Bone marrow (tissue), 2 donors: ENCODE data around the gene LIF.

Experiments
- DNase-seq, 2 donors: peaks; one replicate each; lab custom pipeline; 2025; lab: John Stamatoyannopoulos, UW

The LIF gene

DNA sequence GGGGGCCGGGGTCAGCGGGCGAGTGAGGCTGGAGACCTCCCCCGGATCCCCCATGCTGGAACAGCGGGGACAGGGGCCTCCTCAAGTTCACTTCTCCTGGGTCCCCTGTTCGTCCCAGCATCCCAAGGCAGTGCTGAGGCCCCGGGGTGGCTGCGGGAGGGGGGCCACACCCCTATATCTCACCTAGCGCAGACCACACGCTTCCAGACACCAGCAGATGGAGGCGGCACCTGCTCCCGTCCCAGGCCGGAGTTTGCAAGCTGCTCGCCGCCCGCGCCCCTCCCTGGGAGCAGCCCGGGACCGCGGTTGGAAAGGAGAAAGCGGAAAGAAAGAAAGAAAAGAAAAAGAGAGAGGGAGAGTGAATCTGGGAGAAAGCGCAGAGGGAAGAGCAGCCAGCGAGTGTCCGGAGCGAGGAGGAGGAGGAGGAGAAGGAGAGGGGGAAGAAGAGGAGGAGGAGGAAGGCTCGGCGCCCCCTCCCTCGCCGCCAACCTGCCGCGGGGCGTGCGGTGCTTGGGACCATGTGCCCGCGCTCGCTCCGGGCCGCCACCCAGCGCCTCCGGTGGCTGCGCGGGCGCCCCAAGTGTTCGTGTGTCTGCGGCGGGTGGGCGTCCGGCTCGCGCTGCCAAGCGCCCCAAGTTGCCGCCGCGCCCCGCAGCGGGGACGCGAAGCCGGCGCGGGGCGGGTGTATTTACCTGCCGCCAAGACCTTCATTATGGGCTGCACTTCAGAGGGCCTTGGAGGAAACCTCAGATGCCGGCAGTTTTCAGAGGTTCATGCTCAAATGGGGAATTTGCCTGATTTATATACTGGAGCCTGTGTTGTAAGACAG lies at the start of gene LIF:
Gene LIF, minus strand, starts transcription at position 775 of the 829 bp plus-strand sequence. Its CDS starts 64 bp downstream, at position 711.
- peak in 1 of 2 donors; percentile 20 for DNase-seq

DNA sequence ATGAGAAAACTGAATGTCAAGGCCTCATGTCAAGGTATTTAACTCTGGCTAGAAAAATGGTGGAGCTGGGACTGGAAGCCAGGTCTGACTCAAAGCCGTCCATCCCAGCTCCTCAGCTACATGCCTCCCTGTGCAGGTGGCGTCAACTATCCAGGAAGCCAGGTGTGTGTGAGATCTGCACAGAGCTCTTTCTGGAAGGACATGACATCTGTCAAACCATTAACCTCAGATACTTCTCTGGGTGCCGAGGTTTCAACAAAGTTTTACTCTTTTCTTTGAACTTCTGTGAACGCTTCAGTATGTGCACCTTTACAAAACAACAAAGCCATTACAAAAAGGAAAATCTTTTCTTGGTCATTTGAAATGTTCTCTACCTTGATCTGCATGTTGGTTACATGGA lies 49.8 kb upstream of the LIF start:
- no peak for DNase-seq

DNA sequence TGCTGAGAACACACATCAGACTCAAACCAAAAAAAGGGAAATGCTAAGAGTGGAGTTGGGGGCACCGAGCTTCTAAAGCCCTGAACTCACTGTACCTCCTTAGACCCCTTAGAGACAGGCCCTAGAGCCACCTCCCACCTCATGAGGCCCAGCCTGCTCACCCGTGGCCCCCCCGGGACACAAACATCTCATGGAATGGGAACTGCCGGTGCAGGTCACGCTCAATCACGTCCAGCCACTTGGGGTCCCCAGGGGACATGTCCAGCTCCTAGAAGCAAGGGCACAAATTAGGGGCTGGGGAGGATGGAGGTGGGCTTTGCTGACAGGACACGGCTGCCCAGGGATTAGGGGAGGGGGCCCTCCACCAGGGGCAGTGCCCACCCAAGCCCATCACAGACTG lies 49.0 kb upstream of the LIF start:
- DNase-seq, result no peak

DNA sequence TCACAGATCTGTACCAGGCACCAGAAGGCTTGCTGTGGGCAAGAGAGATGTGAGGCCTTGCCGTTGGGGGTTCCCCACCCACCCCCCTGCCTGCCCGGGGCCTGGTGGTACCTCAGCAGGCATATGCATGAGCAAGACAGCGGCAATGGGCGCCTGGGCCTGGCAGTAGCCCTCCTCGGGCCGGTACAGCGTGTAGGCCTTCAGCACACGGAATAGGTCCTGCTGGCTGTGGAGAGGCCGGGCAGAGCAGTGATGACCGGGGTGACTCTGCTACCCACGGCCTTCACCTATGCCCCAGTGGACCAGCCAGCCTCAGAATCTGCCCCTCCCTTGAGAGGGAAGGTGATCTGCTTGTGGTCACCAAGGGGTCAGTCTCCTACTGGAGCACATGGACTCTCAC lies 48.3 kb upstream of the LIF start:
- no peak for DNase-seq

DNA sequence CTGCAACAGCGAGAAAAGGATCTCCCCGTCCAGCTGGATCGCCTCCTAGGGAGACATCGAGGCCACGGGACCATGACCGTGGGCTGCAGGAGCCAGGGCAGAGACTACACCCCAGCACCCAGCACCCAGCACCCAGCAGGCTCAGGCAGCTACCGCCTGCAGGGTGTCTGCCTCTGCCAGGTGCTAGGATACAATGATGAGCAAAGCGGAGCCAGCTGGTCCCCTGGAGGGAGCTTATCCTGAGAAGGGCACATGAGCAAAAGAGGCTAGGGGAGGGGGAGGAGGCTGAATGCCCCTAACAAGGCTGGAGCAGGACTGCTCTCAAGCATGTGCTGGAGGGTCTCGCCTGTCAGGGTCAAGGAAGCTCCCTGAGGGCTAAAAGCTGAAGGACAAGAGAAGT lies 47.5 kb upstream of the LIF start:
- no peak for DNase-seq

DNA sequence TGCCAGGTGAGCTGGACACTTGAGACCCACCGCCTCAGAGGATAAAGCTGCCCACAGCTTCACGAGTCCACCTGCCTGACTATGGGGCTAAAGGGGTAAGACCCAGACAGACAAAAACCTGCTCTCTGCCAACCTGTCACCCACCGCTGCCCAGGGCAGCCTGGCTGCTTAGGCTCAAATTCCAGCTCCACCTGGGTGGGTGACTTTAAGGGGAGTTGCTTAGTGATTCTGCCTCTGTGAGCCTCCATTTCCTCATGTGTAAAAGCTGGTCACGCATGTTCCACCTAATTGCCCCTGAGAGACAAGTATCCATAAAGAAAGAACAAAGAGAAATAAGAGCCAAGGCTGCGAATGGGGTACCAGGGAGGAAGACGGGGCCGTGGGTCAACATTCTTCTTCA lies 46.5 kb upstream of the LIF start:
- DNase-seq, result no peak

DNA sequence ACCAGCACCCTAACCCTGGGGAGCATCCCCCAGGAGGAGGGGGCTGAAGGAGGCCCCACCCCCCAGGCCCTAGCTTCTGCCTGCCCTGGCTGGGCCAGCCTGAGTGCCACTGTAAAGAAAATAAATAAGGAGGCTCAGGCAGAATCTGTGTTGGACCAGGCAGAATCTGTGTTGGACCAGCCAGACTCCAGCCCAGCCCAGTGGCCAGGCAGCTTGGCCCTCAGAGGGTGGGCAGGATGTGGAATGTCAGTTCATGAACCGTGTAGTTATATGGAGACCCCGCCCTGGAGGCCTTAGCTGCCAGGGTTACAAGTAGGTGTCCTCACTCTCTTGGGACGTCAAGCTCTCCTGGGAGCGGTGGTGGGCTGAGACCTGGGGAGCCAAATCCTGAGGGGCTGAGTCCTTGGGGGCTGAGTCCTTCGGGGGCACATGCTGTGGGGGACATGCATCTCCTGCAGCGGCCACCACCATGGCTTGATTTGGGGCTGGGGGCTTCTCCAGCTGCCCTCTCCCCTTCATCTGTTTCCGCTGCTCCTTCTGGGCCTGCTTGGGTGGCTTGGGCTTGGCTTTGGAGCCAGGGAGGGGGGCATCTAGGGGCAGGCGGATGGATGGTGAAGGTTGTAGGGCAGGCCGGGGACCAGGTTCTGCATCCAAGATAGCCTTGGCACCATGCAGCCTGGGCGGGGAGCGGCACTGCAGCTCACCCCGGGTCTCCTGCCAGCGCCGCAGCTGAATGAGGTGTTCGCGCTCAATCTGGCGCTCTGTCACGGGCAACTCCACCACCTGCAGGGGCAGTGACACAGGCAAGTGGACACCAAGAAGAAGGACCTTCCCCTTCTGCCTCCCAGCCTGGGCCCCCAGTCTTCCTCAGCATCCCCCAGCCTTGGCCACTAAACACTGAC lies 45.8 kb upstream of the LIF start:
- no peak for DNase-seq

DNA sequence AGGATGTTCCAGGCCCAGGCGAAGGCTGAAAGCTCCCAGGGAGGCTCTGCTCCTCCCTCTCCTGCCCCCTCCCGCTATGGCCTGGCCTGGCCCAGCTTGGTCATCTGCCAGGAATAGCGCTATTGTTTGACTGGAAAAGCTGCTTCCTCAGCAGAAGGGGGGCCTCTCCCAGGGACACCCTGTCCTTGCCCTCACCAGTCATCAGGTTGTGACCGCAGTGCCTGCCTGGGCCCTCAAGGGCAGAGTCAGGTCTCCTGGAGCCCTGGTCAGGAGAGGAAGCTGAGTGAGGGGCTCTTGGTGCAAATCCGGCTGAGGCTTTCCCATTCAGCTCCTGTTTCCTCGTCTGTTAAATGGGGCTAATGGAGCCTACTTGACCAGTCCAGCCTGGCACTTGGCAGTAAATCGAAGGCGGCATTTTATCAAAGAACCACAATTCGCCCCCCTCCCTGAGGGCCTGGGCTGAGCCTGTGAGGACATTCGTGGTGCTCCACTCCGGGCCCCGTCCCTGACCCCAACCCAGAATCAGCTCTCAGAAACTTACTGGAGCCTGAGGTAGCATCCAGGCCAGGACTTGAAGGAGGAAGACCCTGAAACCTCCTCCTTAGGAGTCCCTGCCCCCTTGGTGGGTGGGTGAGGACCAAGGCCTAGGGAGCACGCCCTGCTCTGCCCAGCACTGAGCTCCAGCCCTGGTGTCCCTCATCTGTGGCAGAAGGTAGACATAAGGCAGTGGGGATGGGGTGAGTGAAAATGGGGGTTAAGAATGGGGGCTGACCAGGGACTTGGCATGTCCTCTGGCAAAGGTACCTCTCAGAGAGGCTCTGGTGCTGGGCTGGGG lies 44.7 kb upstream of the LIF start:
- no peak for DNase-seq

DNA sequence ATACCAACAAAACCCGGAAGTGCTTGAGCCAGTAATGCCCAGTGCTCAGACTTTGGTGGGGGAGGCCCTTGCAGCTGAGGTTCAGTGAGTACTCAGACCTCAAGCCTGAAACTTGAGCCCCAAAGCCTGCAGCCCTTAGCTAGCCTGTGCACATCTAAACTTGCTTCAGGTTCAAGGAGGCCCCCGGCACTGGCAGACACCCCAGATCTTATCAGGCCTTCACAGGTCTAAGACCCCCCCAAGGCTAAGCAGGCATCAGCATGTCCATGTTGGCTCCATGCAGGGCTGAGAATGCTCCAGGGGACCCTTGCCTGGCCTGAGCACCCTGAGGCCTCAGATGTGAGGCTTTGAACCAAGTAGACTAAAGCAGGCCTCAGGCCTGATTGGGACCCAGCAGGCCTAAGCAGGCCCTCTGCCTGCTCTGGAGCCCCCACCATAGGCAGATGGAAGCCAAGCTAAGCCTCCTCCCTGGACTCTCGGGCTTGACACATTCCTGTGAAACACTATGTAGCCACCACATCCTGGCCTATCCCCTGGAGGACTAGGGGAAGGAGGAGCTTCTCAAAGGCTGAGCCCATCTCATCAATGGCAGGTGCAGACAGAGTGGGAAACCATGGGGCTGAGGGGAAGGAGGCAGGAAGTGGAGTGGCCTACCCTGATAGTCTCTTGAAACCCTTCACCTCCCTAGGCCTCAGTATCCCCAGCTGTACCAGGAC lies 43.9 kb upstream of the LIF start:
- no peak for DNase-seq

DNA sequence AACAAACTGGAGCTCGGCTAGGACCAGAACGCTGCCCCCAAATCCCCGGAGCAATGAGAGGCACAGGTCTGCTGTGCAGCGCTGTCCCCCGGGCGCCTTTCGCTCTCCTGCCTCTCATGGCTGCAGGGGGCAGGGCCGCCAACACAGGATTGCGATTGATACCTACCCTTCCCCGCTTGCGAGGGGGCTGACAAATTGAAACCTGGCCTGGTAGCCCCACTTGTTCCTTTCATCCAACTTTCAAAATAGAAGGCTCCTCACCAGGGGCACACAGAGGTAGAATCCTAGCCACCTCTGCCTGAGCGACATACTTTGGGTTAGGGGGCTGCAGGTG lies 43.4 kb upstream of the LIF start:
- no peak for DNase-seq

DNA sequence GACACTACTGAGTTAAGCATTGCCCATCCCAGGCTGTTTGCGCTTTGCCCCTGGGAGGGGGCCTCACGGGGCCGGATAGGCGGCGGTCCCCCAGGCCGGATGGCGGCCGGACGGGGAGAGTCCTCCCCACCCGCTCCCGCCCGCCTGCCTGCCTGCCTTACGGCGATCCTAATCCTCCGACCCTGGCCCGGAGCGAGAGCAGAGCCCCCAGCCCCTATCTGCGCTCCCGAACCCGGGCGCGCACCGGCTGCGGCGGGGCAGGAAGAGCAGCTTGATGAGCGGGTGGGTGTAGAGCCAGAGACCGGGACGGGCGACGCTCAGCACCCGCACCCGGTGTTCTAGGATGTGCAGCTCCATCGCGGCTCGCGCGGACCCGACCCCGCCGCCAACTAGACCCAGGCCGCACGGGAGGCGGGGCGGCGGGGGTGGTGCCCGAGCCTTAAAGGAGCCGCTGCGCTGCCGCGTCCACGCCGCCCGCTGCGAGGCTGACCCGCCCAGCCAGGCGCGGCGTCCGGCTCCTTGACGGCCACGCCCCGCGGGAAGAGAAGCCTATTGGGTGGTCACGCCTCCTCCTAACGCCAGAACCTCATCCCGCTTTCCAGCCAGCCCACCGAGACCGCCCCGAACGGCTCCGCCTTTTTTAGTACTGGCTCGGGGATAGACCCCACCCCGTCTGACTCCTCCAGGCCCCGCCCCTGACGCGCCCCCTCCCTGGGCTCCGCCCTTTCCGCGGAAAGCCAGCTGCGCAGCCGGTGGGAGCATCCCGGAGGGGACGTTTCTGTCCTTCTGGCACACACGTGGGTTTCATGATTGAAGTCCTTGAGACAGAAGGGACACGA lies 42.8 kb upstream of the LIF start, which contains the start of gene CASTOR1:
Gene CASTOR1, minus strand, starts transcription at position 365 of the 839 bp plus-strand sequence. Its CDS starts 8 bp downstream, at position 357.
- DNase-seq, result peak; percentile 72 to 93

DNA sequence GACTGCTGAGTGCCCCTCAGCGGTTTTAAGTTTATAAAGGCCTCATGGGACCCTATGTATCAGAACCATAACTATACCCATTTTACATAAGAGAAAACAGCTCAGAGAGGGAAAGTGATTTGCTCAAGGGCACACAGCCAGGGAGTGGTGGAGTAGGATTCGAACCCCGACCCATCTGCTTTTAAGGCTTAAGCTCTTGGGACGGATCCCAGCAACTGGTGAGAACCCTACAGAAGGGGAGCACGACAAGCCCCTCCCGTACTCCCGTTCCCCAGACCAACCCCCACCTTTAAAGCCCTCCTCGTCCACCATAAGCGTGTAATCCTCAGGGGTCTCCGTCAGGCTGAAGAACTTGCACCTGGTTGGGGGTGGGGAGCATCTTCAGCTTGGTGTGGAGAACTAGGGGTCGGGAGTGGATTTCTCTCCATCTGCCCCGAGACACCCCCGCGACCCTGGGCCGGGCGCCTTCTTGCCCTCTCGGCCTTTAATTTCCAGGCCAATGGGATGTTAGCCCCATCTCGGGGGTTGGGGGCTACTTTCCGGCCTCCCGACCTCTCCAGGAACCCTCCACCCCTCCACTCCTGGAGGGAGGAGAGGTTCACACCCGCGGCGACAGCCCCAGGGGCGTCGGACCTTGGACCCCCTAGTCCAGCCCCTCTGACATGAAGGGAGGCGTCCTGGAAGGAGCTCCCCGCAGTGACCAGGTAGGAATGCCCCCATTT lies 42.0 kb upstream of the LIF start:
- no peak for DNase-seq

DNA sequence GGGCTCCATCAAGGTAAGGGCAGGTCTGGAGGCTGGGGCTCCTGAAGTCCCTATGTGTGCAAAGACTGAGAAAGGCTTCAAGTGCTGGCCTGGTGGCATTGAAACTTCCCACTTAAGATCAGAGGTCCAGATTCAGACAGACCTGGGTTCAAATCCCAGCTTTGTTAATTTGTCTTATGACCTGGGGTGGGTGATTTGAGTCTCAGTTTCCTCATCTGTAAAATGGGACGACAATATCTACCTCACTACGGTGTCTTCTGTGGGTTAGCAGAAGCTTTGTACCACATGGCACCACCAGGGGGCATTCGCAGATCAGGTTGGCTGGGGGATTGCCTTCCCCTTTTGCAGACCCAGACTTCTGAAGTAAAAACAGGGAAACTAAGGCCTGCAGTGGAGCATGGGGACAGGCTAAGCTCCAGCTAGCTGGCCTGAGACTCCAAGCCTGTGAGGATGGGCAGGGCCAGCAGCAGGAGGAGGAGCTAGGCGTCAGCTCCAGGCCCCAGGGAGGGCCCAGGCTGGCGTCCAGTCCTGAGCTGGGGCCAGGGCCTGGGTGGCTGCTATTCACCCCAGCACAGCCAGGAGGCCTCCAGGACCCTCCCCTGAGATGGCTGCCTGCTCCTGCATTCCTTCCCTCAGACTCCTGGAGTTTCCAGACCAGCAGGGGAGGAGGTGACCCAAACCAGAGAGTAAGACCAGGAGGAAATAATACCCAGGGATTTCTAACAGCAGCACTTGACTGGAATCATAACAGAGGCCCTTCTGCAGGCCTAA lies 41.3 kb upstream of the LIF start:
- peak; percentile 48 to 63 for DNase-seq

DNA sequence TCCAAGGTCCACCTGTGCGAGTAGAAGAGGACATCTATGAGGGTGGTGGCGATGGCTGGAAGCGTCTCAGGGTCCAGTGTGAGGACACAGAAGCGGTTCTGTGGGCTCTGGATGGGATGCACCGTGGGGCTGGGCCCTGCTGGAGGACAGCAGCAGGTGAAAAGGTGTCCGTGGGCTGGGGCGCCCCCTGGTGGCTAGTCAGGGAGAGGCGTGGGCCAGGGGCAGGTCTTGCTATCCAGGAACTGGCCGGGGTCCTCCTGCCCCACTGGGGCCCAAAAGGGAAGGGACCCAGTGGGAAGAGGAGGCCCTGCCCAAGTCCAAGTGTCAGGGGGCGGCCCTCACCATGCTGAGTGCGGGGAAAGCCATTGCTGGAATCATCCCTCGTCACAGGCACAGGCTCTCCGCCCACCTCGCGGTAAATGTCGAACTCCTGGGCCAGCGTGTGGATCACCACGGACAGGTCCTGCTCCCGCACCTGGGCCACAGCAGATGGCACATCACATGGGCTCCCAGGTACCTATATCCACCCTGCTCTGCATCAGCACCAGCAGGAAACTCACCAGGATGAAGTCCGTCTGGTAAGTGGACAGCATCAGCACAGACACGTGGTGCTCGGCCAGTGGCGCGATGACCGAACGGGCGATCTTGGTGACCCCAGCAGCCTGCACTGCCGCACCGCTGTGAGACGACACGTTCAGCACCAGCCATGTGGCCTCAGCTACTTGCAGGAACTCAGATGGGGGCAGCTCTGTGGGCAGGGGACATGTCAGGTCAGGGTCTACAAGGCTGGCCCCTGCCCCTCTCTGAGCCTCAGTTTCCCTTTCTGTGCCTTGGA lies 40.5 kb upstream of the LIF start:
- DNase-seq, result peak; percentile 45 to 60

DNA sequence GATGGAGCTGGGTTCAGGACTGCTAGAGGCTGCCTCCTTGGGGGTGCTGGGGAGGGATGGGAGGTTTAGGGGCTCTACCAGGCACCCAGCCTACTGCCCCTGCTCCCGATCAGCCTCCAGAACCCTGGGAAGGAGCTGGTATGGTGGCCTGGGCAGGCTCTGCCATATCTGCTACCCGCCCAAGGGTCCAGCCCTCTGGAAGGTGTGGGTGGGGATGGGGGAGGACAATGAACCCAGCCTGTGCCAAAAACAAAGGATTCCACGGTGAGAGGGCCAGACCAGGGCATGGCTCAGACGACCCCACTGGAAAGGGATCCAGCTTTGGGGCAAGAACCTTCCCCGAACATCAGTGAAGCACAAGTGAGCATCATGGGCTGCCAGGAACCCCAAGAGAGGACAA lies 39.8 kb upstream of the LIF start:
- DNase-seq, result no peak

DNA sequence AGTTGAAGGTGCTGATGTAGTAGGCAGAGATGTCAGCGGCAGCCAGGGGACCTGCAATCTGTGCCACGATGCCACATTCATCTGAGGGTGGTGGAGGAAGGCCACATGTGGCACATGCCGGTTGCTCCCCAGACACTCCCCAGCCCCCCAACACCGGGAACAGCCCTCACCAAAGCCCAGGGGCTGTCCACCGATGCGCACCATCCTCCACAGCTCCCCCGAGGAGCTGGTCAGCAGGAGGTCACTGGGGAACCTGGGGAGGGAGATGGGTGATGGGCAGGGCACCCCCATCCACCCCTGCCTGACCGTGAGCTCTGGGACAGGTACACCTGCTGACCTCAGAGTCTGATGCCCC lies 39.3 kb upstream of the LIF start:
- no peak for DNase-seq

DNA sequence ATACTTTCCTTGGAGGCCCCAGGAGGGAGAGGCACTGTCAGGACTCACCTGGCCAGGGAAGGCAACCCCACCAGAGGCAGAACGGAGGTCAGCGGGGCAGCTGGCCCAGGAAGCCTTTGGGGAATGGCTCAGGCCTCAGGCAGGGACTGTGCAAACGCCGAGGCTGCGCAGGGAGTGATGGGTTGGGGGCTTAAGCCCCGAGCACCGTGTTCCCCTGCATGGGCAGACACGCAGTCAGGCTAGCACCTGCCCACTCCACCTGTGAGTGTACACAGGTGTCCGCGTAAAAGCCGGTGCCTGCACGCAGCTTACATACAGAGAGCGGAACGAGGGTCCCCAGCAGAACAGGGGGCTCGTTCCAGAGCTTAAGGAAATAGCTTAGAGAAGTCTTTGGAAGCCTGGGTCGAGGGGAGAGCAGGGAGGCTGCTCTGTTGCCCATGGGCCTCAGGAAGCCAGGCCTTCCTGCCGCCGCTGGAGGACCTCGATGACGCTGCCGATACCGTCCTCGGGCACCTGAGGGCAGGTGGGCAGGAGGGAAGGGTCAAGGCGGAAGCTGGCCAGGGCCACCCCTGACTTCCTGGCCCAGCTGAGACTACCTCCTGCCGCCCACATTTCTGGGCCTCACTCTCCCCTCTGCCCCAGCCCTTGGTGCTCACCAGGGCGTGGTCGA lies 38.8 kb upstream of the LIF start:
- no peak for DNase-seq

DNA sequence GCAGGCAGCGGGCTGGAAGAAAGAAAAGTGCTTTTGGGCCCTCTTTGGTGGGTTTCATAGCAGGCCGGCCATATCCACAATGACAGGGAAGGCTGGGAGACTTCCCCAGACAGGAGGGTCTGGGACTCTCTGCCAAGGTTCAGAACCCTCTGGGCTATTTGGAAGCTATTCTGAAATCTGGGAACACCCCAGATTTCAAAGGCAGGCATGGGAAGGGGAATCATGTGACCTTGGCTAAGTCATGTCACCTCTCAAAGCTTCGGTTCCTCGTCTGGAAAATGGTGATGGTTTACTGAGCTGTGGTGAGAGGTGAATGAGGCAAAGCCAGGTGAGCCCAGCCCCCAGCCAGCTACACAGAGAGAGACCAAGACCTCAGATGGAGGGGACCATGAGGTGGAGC lies 38.1 kb upstream of the LIF start:
- no peak for DNase-seq
